Vagina (tissue), 2 donors: ENCODE results near the gene GAS2L1. TPM values are rescaled to one million over a fixed set of nuclear protein-coding genes. Genes with fewer than 3 reads are reported as not detected.
"Not testable (repeated sequence)": the region's sequence is repeated elsewhere in the genome, so short reads cannot be mapped to it uniquely, and the experiment has no call there.

Experiments used
- DNase-seq, 2 donors: peaks; one replicate each; pipeline ENCODE4 v3.0.0-alpha.2; 2017; ENCODE audit errors: extremely low spot score in 2 of 2
- H3K27ac ChIP-seq: fragments of 200-600 bp; sonication (generic); one replicate; pipeline ENCODE4 v1.5.1; 2019
- H3K27me3 ChIP-seq: fragments of 200-600 bp; sonication (generic); one replicate; pipeline ENCODE4 v1.5.1; 2019
- H3K36me3 ChIP-seq, 2 donors: fragments of 200-600 bp; sonication (generic); one replicate each; pipeline ENCODE4 v1.5.1; 2017 to 2019
- H3K4me1 ChIP-seq: fragments of 200-600 bp; sonication (generic); one replicate; pipeline ENCODE4 v1.5.1; 2019
- H3K4me3 ChIP-seq, 2 donors: fragments of 200-600 bp; sonication (generic); 1 replicate in 1 of 2; 2 replicates in 1 of 2; pipeline ENCODE4 v1.5.1; 2016 to 2019
- H3K9me3 ChIP-seq: fragments of 200-600 bp; sonication (generic); one replicate; pipeline ENCODE4 v1.5.1; 2019
- POLR2A ChIP-seq, 2 donors: fragments of 450-650 bp; IDR thresholded peaks; one replicate each; pipeline ENCODE4 v1.6.1; 2017; ENCODE audit warnings: antibody characterized with exemption in 2 of 2, mild to moderate bottlenecking in 2 of 2, moderate library complexity in 2 of 2
- POLR2AphosphoS5 ChIP-seq, 2 donors: sonication (generic); formaldehyde crosslinking; IDR thresholded peaks; one replicate each; pipeline ENCODE4 v1.9.0; 2017; ENCODE audit warnings: antibody characterized with exemption in 2 of 2, mild to moderate bottlenecking in 2 of 2, low read depth in 1 of 2; ENCODE audit not compliant: insufficient read depth in 1 of 2
- intact Hi-C: fragments of 100-400 bp; cut with DNase I; formaldehyde crosslinking; loops from one replicate; pipeline ENCODE4 v1.15.1; 2023
- total RNA-seq: library from RNA; depleted of rRNA; stranded (reverse); fragments of >200 nt; gene quantifications from one replicate; pipeline ENCODE4 v1.2.3, GENCODE V29; 2016
- TF ChIP-seq, protein P1 (sequence below), 3 experiments: fragments of 450-650 bp in 2 of 3; fragments of 200-600 bp in 1 of 3; sonication (generic) in 1 of 3; IDR thresholded peaks; one replicate each; pipeline ENCODE4 v1.5.1; 2017 to 2019; ENCODE audit warnings: antibody characterized with exemption in 3 of 3, mild to moderate bottlenecking in 2 of 3, moderate library complexity in 2 of 3

The GAS2L1 gene
- total RNA-seq, 1 donor from 2014 or later = 17.4 TPM

DNA sequence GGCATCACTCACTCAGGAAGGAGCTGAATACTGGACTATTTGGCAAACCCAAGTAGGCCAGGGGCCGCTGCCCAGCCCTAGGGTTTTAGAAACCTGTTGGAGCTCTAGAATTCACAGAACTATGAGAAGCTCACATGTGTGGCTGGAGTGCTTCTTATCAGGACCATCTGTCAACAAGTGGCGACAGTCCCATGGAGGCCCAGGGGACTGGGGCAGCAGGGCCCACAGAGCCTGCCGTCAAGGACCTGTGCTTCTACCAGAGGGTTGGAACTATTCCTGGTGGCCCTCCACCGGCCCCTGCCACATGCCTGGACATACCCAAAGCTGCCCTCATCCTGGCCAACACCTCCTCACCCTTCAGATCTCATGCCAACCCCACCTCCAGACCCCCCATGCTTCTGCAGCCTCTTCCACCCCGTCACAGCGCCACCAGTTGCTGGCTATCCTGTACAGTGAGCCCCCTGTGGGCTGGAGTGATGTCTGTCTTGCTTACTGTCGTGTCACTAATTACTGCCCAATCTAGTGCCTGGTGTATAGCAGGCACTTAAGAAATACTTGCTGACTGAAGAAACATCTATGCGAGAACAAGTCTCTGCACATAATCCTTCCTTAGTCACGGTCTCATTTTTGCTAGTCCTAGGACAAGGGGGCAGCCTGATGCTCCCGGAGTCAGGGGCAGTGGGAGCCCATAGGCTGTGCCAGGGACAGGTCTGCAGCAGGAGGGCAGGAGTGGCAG, 36.3 kb downstream of the GAS2L1 start:
- intact Hi-C loops = no loop called here
- no peak for DNase-seq
- Histone ChIP-seq H3K36me3 (peaks cover 0 to 66% of the 10 kb centered on the region in 2 donors), H3K27me3 (no peaks in the 10 kb centered on the region), H3K4me3 (no peak overlapping the region), H3K9me3 (no peaks in the 10 kb centered on the region), H3K27ac (no peak overlapping the region), H3K4me1 (no peaks in the 10 kb centered on the region)
- TF ChIP-seq, protein P1, sequence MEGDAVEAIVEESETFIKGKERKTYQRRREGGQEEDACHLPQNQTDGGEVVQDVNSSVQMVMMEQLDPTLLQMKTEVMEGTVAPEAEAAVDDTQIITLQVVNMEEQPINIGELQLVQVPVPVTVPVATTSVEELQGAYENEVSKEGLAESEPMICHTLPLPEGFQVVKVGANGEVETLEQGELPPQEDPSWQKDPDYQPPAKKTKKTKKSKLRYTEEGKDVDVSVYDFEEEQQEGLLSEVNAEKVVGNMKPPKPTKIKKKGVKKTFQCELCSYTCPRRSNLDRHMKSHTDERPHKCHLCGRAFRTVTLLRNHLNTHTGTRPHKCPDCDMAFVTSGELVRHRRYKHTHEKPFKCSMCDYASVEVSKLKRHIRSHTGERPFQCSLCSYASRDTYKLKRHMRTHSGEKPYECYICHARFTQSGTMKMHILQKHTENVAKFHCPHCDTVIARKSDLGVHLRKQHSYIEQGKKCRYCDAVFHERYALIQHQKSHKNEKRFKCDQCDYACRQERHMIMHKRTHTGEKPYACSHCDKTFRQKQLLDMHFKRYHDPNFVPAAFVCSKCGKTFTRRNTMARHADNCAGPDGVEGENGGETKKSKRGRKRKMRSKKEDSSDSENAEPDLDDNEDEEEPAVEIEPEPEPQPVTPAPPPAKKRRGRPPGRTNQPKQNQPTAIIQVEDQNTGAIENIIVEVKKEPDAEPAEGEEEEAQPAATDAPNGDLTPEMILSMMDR (IDR thresholded peaks at IDR 0.05) = no peak
- TF ChIP-seq POLR2AphosphoS5 (IDR thresholded peaks at IDR 0.05; ENCODE audit: insufficient read depth in 1 of 2, low read depth in 1 of 2) = no peak
- no peak for TF ChIP-seq POLR2A (IDR thresholded peaks at IDR 0.05)

- no peak for DNase-seq
Observed at GRCh38 chr22:29343313-29343805, 36.9 kb downstream of the GAS2L1 start.

GRCh38 chr22:29344137-29344536, 37.7 kb downstream of the GAS2L1 start:
- H3K9me3 ChIP-seq = no peaks in the 10 kb centered on the region
- no peaks in the 10 kb centered on the region for H3K27me3 ChIP-seq
- intact Hi-C loops = no loop called here
- H3K4me3 ChIP-seq = no peak overlapping the region
- no peak for DNase-seq
- H3K4me1 ChIP-seq = no peaks in the 10 kb centered on the region
- peaks cover 0 to 66% of the 10 kb centered on the region in 2 donors for H3K36me3 ChIP-seq
- TF ChIP-seq, protein P1 (IDR thresholded peaks at IDR 0.05) = no peak
- TF ChIP-seq POLR2AphosphoS5 (IDR thresholded peaks at IDR 0.05; ENCODE audit: insufficient read depth in 1 of 2, low read depth in 1 of 2) (no peak), POLR2A (IDR thresholded peaks at IDR 0.05) (no peak)
- H3K27ac ChIP-seq = no peak overlapping the region

More at GRCh38 chr22:29343313-29343805, 36.9 kb downstream of the GAS2L1 start:
- H3K36me3 ChIP-seq = peaks cover 0 to 66% of the 10 kb centered on the region in 2 donors
- TF ChIP-seq POLR2AphosphoS5 (IDR thresholded peaks at IDR 0.05; ENCODE audit: insufficient read depth in 1 of 2, low read depth in 1 of 2) = no peak
- no peak for TF ChIP-seq POLR2A (IDR thresholded peaks at IDR 0.05)
- TF ChIP-seq, protein P1 (IDR thresholded peaks at IDR 0.05) = no peak
- no peak overlapping the region for H3K27ac ChIP-seq
- no peaks in the 10 kb centered on the region for H3K27me3 ChIP-seq
- H3K9me3 ChIP-seq = no peaks in the 10 kb centered on the region
- no peak overlapping the region for H3K4me3 ChIP-seq
- H3K4me1 ChIP-seq = no peaks in the 10 kb centered on the region
- intact Hi-C loops = no loop called here

DNA sequence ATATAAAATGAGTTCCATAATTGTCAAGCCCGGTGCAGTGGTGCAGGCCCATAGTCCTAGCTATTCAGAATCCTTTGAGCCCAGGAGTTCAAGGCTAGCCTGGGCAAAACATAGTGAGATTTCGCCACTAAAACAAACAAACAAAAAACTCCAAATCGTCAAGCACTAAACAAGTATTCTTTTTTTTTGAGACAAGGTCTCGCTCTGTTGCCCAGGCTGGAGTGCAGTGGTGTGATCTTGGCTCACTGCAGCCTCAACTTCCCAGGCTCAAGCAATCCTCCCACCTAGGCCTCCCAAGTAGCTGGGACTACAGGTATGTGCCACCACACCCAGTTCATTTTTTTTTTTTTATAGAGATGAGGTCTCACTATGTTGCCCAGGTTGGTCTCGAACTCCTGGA, 38.4 kb downstream of the GAS2L1 start:
- H3K27ac ChIP-seq, H3K27me3 ChIP-seq, DNase-seq, H3K9me3 ChIP-seq, H3K4me3 ChIP-seq, H3K4me1 ChIP-seq, intact Hi-C loops: not testable (repeated sequence)
- peaks cover 0 to 66% of the 10 kb centered on the region in 2 donors for H3K36me3 ChIP-seq

DNA sequence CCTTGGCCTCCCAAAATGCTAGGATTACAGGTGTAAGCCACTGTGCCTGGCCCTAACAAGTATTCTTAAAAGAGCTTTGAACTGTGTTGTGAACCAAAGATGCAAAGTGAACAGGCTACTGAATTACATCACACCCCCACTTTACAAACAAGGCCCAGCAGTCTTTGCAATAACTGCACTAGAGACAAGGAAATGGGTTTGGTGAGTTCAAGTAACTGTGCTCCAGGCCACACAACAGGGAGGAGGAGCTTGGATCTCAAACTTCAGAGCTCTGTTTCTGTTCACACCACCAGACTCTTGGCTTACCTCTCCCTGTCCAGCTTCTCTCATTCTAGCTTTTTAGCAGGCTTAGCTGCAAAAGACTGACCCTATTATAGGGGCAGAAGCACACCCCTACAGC, 39.5 kb downstream of the GAS2L1 start:
- Histone ChIP-seq H3K36me3 (peaks cover 0 to 66% of the 10 kb centered on the region in 2 donors), H3K27ac (no peak overlapping the region), H3K4me1 (no peaks in the 10 kb centered on the region), H3K4me3 (no peak overlapping the region), H3K27me3 (no peaks in the 10 kb centered on the region), H3K9me3 (no peaks in the 10 kb centered on the region)
- intact Hi-C loops = no loop called here
- TF ChIP-seq POLR2AphosphoS5 (IDR thresholded peaks at IDR 0.05; ENCODE audit: insufficient read depth in 1 of 2, low read depth in 1 of 2) = no peak
- TF ChIP-seq, protein P1 (IDR thresholded peaks at IDR 0.05) = no peak
- TF ChIP-seq POLR2A (IDR thresholded peaks at IDR 0.05) = no peak
- DNase-seq = no peak
